ENCODE measurements around the gene HES5. TPM values are rescaled to one million over a fixed set of nuclear protein-coding genes. Genes with fewer than 3 reads are reported as not detected.

The HES5 gene
- total RNA-seq, 1 donor from 2014 or later, result 1.5 TPM

Other genes with a start within 250 kb of the HES5 start
- gene MORN1, start 138.7 kb downstream of the HES5 start, total RNA-seq, result 10.3 TPM
- gene RER1, start 138.4 kb downstream of the HES5 start, total RNA-seq, result 40.1 TPM
- 15.8 TPM for gene PEX10, start 117.7 kb downstream of the HES5 start, total RNA-seq
- gene PLCH2, start 54.0 kb downstream of the HES5 start, total RNA-seq, result 15.3 TPM
- gene PANK4, start 3.7 kb downstream of the HES5 start, total RNA-seq, result 24.1 TPM
- 18.1 TPM for gene TNFRSF14, start 26.1 kb upstream of the HES5 start, total RNA-seq
- 7.3 TPM for gene PRXL2B, start 56.5 kb upstream of the HES5 start, total RNA-seq
- 1.3 TPM for gene MMEL1, start 102.8 kb upstream of the HES5 start, total RNA-seq

Data from skin of body (tissue), 1 donor.